WERI-Rb-1 (cell line): Measurements from ENCODE around the gene SIX5.
"Not testable (repeated sequence)": the region's sequence is repeated elsewhere in the genome, so short reads cannot be mapped to it uniquely, and the experiment has no call there.

Experiments
- DNase-seq: peaks from one replicate; pipeline ENCODE4 v3.0.0-alpha.2; 2020
- H3K27ac ChIP-seq: fragments of 250-450 bp; sonication (Bioruptor Pico); 2 replicates; pipeline ENCODE4 v1.5.1; 2020; ENCODE audit warnings: mild to moderate bottlenecking, moderate library complexity
- H3K27me3 ChIP-seq: fragments of 250-450 bp; sonication (Bioruptor Pico); 2 replicates; pipeline ENCODE4 v1.5.1; 2021; ENCODE audit warnings: mild to moderate bottlenecking, low read depth, moderate library complexity; ENCODE audit not compliant: insufficient read depth, severe bottlenecking
- H3K36me3 ChIP-seq: fragments of 250-450 bp; sonication (Bioruptor Pico); 2 replicates; pipeline ENCODE4 v1.5.1; 2020; ENCODE audit warnings: mild to moderate bottlenecking, moderate library complexity
- H3K4me3 ChIP-seq: 2 replicates; pipeline ENCODE4 v1.5.1; 2011; ENCODE audit warnings: low read depth, mild to moderate bottlenecking, control low read depth, low read length
- H3K9me3 ChIP-seq: fragments of 250-450 bp; sonication (Bioruptor Pico); 2 replicates; pipeline ENCODE4 v1.5.1; 2021; ENCODE audit warnings: mild to moderate bottlenecking, moderate library complexity; ENCODE audit not compliant: severe bottlenecking
- TF ChIP-seq, protein P1 (sequence below): IDR thresholded peaks from 2 replicates; pipeline ENCODE4 v1.5.1; 2011; ENCODE audit warnings: low read depth, mild to moderate bottlenecking, control low read depth, inconsistent platforms, low read length

Gene SIX5

GRCh38 chr19:45733160-45733810 is 35.8 kb downstream of the SIX5 start, which contains the start of gene MEIOSIN:
Gene MEIOSIN (plus strand): TSS chr19:45733439. CDS start chr19:45735377, 1,938 bp downstream.
- TF ChIP-seq, protein P1, sequence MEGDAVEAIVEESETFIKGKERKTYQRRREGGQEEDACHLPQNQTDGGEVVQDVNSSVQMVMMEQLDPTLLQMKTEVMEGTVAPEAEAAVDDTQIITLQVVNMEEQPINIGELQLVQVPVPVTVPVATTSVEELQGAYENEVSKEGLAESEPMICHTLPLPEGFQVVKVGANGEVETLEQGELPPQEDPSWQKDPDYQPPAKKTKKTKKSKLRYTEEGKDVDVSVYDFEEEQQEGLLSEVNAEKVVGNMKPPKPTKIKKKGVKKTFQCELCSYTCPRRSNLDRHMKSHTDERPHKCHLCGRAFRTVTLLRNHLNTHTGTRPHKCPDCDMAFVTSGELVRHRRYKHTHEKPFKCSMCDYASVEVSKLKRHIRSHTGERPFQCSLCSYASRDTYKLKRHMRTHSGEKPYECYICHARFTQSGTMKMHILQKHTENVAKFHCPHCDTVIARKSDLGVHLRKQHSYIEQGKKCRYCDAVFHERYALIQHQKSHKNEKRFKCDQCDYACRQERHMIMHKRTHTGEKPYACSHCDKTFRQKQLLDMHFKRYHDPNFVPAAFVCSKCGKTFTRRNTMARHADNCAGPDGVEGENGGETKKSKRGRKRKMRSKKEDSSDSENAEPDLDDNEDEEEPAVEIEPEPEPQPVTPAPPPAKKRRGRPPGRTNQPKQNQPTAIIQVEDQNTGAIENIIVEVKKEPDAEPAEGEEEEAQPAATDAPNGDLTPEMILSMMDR = no peak
- Histone ChIP-seq H3K36me3 (no peaks in the 10 kb centered on the region), H3K4me3 (no peak within 1 kb of the TSS), H3K9me3 (peaks cover 2% of the 10 kb centered on the region), H3K27ac (no peak within 1 kb of the TSS), H3K27me3 (no peaks in the 10 kb centered on the region)
- DNase-seq = no peak

GRCh38 chr19:45730368-45731288 is 38.4 kb downstream of the SIX5 start, which contains the start of gene FBXO46:
Gene FBXO46 (minus strand): TSS chr19:45730896. CDS start chr19:45713495, 17,401 bp downstream.
- H3K4me3 ChIP-seq = peak within 1 kb of the TSS; percentile 61
- H3K27me3 ChIP-seq = no peaks in the 10 kb centered on the region
- no peaks in the 10 kb centered on the region for H3K36me3 ChIP-seq
- peak; percentile 98 for DNase-seq
- peak within 1 kb of the TSS; percentile 58 for H3K27ac ChIP-seq
- TF ChIP-seq, protein P1 = no peak
- peaks cover 2% of the 10 kb centered on the region for H3K9me3 ChIP-seq

- TF ChIP-seq, protein P1 = no peak
- no peak for DNase-seq
- Histone ChIP-seq H3K36me3 (no peaks in the 10 kb centered on the region), H3K27ac (no peak overlapping the region; the same call in 1 of the 2 replicates), H3K9me3 (peaks cover 2% of the 10 kb centered on the region), H3K27me3 (no peaks in the 10 kb centered on the region), H3K4me3 (peak overlapping the region; percentile 61)
These were observed 39.2 kb downstream of the SIX5 start for GRCh38 chr19:45729800-45730290.

GRCh38 chr19:45728683-45729082 is 40.4 kb downstream of the SIX5 start:
- H3K9me3 ChIP-seq, H3K4me3 ChIP-seq, H3K27me3 ChIP-seq, H3K27ac ChIP-seq, DNase-seq, H3K36me3 ChIP-seq: not testable (repeated sequence)

DNA sequence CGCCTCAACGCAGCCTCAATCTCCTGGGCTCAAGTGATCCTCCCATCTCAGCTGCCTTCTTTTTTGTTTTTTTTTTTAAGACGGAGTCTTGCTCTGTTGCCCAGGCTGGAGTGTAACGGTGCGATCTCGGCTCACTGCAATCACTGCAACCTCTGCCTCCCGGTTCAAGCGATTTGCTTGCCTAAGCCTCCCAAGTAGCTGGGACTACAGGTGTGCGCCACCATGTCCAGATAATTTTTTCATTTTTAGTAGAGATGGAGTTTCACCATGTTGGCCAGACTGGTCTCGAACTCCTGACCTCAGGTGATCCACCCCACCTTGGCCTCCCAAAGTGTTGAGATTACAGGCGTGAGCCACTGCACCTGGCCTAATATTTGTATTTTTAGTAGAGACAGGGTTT is 49.0 kb downstream of the SIX5 start:
- H3K36me3 ChIP-seq = peaks cover 25% of the 10 kb centered on the region
- DNase-seq, H3K27ac ChIP-seq, H3K9me3 ChIP-seq, H3K27me3 ChIP-seq, H3K4me3 ChIP-seq: not testable (repeated sequence)

DNA sequence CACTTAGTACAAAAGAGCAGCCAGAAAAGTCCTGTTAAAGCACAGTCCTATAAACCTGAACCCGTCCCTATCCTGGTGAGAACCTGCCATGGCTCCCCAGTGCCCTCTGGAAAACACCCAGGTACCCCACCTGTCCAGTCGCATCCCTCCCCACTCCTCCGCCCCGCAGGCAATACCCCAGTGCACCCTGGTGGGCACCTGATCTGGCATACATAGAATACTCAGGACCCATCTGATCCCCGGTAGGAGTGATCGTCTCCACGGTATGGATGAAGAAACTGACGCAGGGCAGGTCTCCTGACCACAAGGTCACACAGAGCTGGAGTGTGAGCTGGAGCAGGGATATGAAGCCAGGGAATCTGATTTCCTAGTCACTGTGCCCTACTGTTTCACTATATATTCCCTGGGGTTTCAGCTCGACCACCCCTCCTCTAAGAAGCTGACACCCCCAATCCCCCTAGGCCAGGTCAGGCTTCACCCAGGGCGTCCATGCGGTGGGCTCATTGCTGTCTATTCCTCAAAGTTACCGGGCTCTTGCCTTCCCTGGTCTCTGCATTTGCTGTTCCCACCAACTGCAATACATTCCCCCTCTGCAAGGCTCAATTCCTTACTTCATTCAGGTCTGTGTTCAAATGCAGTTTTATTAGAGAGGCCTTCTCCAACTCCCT is 50.9 kb downstream of the SIX5 start:
- no peak for DNase-seq
- TF ChIP-seq, protein P1 = no peak
- Histone ChIP-seq H3K9me3 (no peaks in the 10 kb centered on the region), H3K27ac (peak overlapping the region; percentile 77), H3K27me3 (no peaks in the 10 kb centered on the region), H3K4me3 (peak overlapping the region; percentile 95), H3K36me3 (peaks cover 19% of the 10 kb centered on the region)
